Fibroblast of skin of scalp (primary cell): ENCODE data around the gene OVOL3.
A peak's percentile ranks its signal among the peaks of the same experiment; 100 is the strongest.

Experiments used
- DNase-seq: peaks from one replicate; pipeline ENCODE4 v3.0.0-alpha.2; 2013

The OVOL3 gene

GRCh38 chr19:36136964-36137686 lies 26.2 kb downstream of the OVOL3 start:
- DNase-seq: peak; percentile 62

DNA sequence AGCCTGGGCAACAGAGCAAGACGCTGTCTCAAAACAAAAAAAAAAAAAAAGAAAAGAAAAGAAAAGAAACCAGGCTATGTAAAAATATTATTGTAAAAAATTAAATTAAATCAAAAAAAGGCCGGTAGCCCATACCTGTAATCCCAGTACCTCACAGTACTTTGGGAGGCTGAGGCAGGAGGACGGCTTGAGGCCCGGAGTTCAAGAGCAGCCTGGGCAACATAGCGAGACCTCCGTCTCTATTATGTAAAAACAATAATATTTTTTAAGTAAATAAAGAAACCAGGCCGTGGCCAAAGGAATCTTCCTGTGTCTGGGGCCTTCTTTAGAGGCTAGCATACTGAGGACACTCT lies 28.2 kb downstream of the OVOL3 start:
- DNase-seq: no peak

DNA sequence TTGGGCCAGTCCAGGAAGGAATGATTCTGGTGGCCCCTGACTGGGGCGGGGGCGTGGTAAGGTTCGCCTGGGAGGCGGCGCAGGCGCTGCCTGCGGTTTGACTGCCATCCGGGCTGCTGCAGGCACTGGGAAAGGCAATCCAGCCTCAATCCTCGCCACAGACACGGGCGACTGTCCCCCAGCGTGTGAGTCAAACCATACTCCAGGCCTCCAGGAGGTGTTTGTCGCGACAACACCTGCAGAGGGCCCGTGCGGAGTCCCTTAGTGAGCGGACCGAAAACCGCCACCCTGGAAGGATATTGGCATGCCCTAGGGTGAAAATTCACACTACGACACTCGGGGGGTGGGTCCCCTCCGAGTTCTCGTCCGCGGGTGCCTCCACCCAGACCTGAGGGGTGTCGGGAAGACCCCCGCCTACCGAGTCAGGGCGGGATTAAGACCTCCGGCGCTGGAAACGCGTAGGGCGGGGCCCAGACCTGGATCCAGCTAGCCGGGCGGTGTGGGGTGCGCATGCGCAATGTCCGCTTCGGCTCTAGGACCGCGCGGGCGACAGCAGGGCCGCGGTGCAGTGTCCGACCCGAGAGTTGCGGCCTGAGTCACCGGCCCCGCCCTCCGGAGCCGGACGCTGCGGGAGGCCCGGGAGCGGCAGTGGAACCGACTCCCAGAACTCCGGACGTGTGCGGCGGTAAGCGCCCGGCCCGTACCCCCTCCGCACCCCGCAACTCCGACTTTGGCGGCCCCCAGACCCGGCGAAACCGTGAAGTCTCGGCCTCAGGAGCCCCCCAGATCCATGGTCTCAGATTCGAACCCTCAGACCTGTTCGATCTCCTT lies 28.7 kb downstream of the OVOL3 start, which contains the start of gene CAPNS1:
Gene CAPNS1, plus strand, starts transcription at position 594 of the 831 bp plus-strand sequence. CDS start 946 bp downstream, outside the sequence.
- DNase-seq: peak; percentile 97

- peak; percentile 61 for DNase-seq
These were observed 29.5 kb downstream of the OVOL3 start for GRCh38 chr19:36140304-36141038.

DNA sequence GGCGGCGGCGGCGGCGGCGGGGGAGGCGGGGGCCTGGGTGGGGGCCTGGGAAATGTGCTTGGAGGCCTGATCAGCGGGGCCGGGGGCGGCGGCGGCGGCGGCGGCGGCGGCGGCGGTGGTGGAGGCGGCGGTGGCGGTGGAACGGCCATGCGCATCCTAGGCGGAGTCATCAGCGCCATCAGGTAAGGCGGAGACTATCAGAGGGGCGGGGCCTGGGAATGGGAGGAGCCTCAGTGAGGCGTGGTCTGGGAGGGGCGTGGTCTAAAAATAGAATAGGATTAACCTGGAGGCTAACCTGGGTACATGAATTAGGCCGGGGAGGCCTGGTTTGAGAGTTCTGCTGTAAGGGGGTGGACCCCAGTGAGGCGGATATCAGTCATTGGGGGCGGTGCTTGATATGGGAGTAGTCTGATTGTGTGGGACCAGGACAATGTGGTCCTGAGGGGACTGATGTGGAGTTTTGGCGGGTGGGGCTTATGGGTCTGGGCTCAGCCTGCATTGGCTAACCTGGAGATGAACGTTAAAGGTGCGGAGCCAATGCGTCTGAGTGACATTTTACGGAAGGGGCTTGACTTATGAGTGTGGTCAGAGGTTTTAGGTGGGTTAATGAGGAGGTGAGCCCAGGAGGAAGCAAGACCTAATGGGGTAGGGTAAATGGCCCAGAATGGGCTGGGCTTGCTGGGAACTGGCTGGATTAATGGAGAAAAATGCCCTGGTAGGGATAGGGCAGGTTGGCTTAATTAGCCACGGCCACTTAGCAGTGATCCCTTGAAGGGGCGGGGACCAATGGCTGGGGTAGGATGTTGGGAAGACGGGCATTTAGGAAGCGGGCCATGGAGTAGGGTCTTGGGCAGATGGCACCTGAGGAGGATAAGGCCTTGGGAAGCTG lies 30.3 kb downstream of the OVOL3 start:
- DNase-seq: peak; percentile 86

DNA sequence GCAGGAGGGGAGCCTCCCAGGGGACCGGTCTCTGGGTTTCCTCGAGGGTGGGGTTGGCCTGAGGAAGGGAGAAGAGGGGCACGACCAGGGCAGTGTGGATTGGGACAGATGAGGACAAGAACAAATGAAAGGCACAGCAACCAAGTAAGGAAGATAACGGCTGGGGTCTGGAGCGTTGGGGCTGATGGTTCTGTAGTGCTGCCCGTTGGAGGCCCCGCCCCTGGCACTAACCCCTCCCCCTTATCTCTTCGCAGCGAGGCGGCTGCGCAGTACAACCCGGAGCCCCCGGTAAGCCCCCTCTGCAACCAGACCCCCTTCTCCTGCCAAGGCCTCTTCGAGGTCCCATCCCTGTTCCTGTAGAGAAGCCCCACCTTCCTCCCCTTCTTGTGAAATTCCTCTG lies 31.1 kb downstream of the OVOL3 start:
- DNase-seq: no peak

- no peak for DNase-seq
These were observed 31.6 kb downstream of the OVOL3 start for GRCh38 chr19:36142496-36142895.

DNA sequence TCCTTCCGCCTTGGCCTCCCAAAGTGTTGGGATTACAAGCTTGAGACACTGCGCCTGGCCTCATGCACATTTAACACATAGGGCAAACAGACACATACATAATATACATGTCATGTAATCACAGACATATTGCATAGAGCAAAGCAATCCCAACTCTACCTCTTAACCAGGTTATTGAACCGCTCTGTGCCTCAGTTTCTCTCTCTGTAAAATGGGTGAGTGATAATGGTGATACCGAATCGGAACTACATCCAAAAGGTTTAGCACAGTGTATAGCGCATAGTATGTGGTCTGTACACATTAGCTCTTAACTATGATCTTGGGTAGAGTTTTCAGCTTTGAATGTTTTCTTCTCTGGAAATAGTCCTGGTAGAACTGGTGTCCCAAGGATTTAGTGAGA lies 33.7 kb downstream of the OVOL3 start:
- no peak for DNase-seq

- no peak for DNase-seq
These were observed 38.9 kb downstream of the OVOL3 start for GRCh38 chr19:36149673-36150406.

DNA sequence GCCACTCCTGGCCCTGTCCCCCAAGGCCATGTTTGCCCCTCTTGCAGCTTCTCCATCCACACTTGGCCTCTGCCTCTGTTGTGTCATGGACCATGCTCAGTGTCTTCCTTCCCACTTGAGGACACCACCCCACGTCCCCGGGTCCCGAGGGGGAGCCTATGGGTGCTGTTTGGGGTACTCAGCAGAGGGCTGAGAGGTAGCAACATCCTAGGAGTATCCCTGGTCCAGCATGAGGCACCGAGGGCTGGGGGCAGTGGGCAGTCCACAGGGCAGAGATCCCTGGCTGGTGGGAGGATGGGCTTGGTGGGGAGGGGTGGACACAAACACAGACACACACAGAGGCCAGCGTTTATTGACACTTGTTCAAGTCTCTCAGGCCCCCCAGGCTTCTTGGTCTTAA lies 39.6 kb downstream of the OVOL3 start:
- no peak for DNase-seq

GRCh38 chr19:36151144-36152018 lies 40.4 kb downstream of the OVOL3 start:
- DNase-seq: no peak

DNA sequence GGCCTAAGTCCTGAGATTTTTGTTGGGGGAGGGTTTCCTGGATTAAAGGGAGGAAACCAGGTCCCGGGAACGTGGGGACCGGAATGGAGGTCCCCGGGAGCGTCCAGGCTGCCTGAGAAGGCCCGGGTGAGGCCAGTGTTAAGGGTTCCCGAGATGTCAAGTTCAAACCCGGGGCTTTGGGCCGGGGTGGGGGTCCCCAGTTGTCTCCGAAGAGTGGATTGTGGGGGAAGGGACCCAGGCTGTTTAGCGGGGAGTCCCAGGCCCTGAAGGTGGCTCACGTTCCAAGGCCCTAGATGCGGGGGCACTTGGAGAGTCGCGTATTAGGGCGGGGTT lies 41.0 kb downstream of the OVOL3 start:
- no peak for DNase-seq

GRCh38 chr19:36152352-36153091 lies 41.6 kb downstream of the OVOL3 start, which contains the start of gene COX7A1:
COX7A1 (minus strand) TSS chr19:36152447; CDS start chr19:36152407, 40 bp downstream.
- peak; percentile 29 for DNase-seq

- DNase-seq: no peak
These were observed 42.2 kb downstream of the OVOL3 start for GRCh38 chr19:36153126-36153525.

DNA sequence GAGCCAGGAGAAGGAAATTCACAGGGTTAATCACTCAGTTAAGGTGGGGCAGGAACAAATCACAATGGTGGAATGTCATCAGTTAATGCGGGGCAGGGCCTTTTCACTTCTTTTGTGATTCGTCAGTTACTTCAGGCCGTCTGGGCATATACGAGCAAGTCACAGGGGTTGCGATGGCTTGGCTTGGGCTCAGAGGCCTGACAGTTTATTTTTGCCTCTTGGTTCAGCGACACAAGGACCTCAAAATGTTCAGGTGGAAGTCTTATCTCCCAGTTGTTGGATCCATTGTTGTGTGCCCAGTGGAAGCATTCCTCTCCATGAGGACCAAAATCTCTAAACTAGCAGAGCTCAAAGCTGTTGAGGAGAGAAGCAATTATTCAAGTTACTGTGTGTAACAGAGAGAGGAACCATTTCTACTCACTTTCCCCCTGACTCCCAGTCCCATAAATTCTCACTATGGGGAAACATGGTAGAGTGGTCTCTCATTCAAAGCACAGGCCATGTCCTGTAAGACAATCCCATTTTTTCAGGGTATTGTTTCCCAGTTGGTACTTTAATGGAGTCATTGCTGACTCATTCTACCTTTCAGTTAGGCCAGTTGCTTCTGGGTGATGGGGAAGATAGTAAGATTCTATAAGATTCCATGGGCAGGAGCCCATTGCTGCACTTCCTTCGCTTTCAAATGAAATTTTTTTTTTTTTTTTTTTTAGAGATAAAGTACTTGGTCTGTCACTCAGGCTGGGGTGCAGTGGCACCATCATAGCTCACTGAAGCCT lies 50.1 kb downstream of the OVOL3 start:
- DNase-seq: no peak
